GM12892 (cell line): ENCODE results near the gene PRKCSH.

Experiments used
- POLR2A ChIP-seq: IDR thresholded peaks from 2 replicates; pipeline ENCODE4 v1.6.1; 2011; ENCODE audit warnings: low read depth, low read length, control low read depth
- POLR2AphosphoS5 ChIP-seq: IDR thresholded peaks from 2 replicates; pipeline ENCODE4 v1.6.1; 2011; ENCODE audit warnings: low read depth, low read length, control low read depth
- TAF1 ChIP-seq: IDR thresholded peaks from 2 replicates; pipeline ENCODE4 v1.6.1; 2011; ENCODE audit warnings: low read depth, mild to moderate bottlenecking, control low read depth, low read length, borderline replicate concordance

DNA sequence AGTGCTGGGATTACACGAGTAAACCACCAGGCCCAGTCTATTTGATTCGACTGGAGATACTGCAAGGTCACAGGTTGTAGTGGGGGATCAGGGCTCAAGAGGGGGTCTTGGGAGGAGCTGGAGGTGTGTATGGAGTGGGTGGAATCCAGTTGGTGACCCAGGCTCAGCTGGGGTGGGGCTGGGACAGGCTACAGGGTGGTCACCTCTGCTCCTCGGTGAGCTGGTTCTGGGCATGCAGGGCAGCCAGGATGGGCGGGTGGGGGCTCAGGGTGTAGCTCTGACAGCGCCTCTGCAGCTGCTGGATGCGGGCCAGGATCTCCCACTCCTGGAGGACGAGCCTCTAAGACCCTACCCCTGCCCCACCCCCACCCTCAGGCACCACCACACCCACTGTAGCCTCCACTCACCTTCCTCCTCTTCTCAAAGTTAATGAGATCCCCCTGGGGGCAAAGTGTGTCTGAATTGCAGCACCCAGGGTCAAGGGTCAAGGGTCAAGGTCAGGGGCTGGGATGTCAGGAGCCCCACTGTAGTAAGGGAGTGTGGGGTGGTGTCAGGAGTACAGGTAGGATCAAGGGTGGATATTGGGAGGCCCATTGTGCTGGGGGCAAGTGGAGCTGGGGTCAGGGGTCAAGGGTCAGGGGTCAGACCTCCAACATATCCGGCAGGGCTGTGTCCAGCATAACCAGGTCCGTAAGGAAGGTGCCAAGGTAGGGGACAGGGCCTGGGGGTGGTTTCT, 33.5 kb upstream of the PRKCSH start:
- no peak for TF ChIP-seq POLR2AphosphoS5
- no peak for TF ChIP-seq POLR2A
- no peak for TF ChIP-seq TAF1
